Stimulated activated CD8-positive, alpha-beta memory T cell treated with anti-CD3 and anti-CD28 coated beads, Interleukin-4, amount 100 ng/mL, for 1 hour (primary cell): ENCODE data around the gene TBC1D2B.

Source experiments
- DNase-seq, 2 donors: peaks; one replicate each; pipeline ENCODE4 v3.0.0-alpha.2; 2020; ENCODE audit warnings: low read depth in 2 of 2, low spot score in 1 of 2

Gene TBC1D2B

GRCh38 chr15:78055919-78056713 is 21.4 kb downstream of the TBC1D2B start:
- DNase-seq: no peak

- DNase-seq: no peak
Observed at GRCh38 chr15:78054966-78055365, 22.5 kb downstream of the TBC1D2B start.

GRCh38 chr15:78054518-78054917 is 23.0 kb downstream of the TBC1D2B start:
- DNase-seq: no peak

GRCh38 chr15:78052545-78052944 is 25.0 kb downstream of the TBC1D2B start:
- no peak for DNase-seq

GRCh38 chr15:78052001-78052401 is 25.5 kb downstream of the TBC1D2B start:
- DNase-seq: no peak

- no peak for DNase-seq
Observed at GRCh38 chr15:78051596-78051995, 25.9 kb downstream of the TBC1D2B start.

GRCh38 chr15:78050826-78051225 is 26.7 kb downstream of the TBC1D2B start:
- DNase-seq: no peak

GRCh38 chr15:78050441-78050809 is 27.1 kb downstream of the TBC1D2B start:
- DNase-seq: no peak

- DNase-seq: no peak
Observed at GRCh38 chr15:78049691-78050440, 27.6 kb downstream of the TBC1D2B start.

- DNase-seq: no peak
Observed at GRCh38 chr15:78048628-78048920, 28.9 kb downstream of the TBC1D2B start.

- no peak for DNase-seq
Observed at GRCh38 chr15:78047761-78048627, 29.5 kb downstream of the TBC1D2B start.

GRCh38 chr15:78046796-78047341 is 30.6 kb downstream of the TBC1D2B start:
- no peak for DNase-seq

- no peak for DNase-seq
Observed at GRCh38 chr15:78045189-78045588, 32.3 kb downstream of the TBC1D2B start.

GRCh38 chr15:78044407-78045155 is 32.9 kb downstream of the TBC1D2B start:
- DNase-seq: no peak

GRCh38 chr15:78041946-78042345 is 35.6 kb downstream of the TBC1D2B start:
- no peak for DNase-seq

GRCh38 chr15:78040653-78041244 is 36.8 kb downstream of the TBC1D2B start:
- DNase-seq: no peak

GRCh38 chr15:78038585-78039247 is 38.8 kb downstream of the TBC1D2B start:
- DNase-seq: no peak

- DNase-seq: no peak
Observed at GRCh38 chr15:78037779-78038305, 39.7 kb downstream of the TBC1D2B start.

GRCh38 chr15:78037328-78037727 is 40.2 kb downstream of the TBC1D2B start:
- DNase-seq: no peak
